DOHH2 (cell line): ENCODE data around the gene KRTAP22-2.

Experiments used
- H3F3A ChIP-seq: fragments of 200-600 bp; sonication (generic), shearing (Covaris generic); 2 replicates; pipeline ENCODE4 v1.6.0; 2016; ENCODE audit warnings: antibody characterized with exemption, mild to moderate bottlenecking; ENCODE audit not compliant: control insufficient read depth, insufficient read depth
- H3K27ac ChIP-seq: fragments of 200-600 bp; sonication (generic); 2 replicates; pipeline ENCODE4 v1.5.1; 2014; ENCODE audit warnings: low read depth, mild to moderate bottlenecking, low read length, moderate library complexity
- H3K27me3 ChIP-seq: fragments of 200-600 bp; sonication (generic); 2 replicates; pipeline ENCODE4 v1.6.1; 2014; ENCODE audit warnings: mild to moderate bottlenecking, low read length, mixed read lengths; ENCODE audit not compliant: control insufficient read depth
- H3K36me3 ChIP-seq: fragments of 200-600 bp; sonication (generic); 2 replicates; pipeline ENCODE4 v1.6.1; 2014; ENCODE audit warnings: mild to moderate bottlenecking, low read length, moderate library complexity, mixed read lengths; ENCODE audit not compliant: control insufficient read depth
- H3K4me1 ChIP-seq: fragments of 200-600 bp; sonication (generic); 2 replicates; pipeline ENCODE4 v1.6.1; 2014; ENCODE audit warnings: mild to moderate bottlenecking, low read length, mixed read lengths; ENCODE audit not compliant: control insufficient read depth
- H3K4me2 ChIP-seq: fragments of 200-600 bp; sonication (generic); 2 replicates; pipeline ENCODE4 v1.6.0; 2014; ENCODE audit warnings: mild to moderate bottlenecking, low read length, moderate library complexity
- H3K4me3 ChIP-seq: fragments of 200-600 bp; sonication (generic); 2 replicates; pipeline ENCODE4 v1.5.1; 2014; ENCODE audit warnings: mild to moderate bottlenecking, low read length, mixed read lengths
- H3K79me2 ChIP-seq: fragments of 200-600 bp; sonication (generic); 2 replicates; pipeline ENCODE4 v1.6.1; 2014; ENCODE audit warnings: mild to moderate bottlenecking, low read length, mixed read lengths; ENCODE audit not compliant: control insufficient read depth
- H3K9me2 ChIP-seq: fragments of 200-600 bp; sonication (generic); replicated peaks from 2 replicates; pipeline ENCODE4 v1.6.1; 2014; ENCODE audit warnings: mild to moderate bottlenecking, low read length, mixed read lengths; ENCODE audit not compliant: control insufficient read depth
- H3K9me3 ChIP-seq: fragments of 200-600 bp; sonication (generic); 2 replicates; pipeline ENCODE4 v1.6.1; 2014; ENCODE audit warnings: antibody characterized with exemption, low read length, mixed read lengths; ENCODE audit not compliant: control insufficient read depth, insufficient read depth
- H4K20me1 ChIP-seq: fragments of 200-600 bp; sonication (generic); 2 replicates; pipeline ENCODE4 v1.6.0; 2014; ENCODE audit warnings: low read depth, mild to moderate bottlenecking, antibody characterized with exemption, low read length, moderate library complexity; ENCODE audit not compliant: control insufficient read depth, insufficient read depth
- EZH2phosphoT487 ChIP-seq: fragments of 200-600 bp; sonication (generic); IDR thresholded peaks from 2 replicates; pipeline ENCODE4 v1.6.1; 2017; ENCODE audit warnings: borderline replicate concordance, mild to moderate bottlenecking, antibody characterized with exemption, low read length, moderate library complexity, mixed read lengths
- TF ChIP-seq, protein P1 (sequence below): fragments of 200-600 bp; sonication (generic); IDR thresholded peaks from one replicate; pipeline ENCODE4 v1.5.1; 2014; ENCODE audit warnings: antibody characterized with exemption, mild to moderate bottlenecking, low read depth, low read length; ENCODE audit not compliant: poor library complexity, severe bottlenecking

KRTAP22-2 gene

DNA sequence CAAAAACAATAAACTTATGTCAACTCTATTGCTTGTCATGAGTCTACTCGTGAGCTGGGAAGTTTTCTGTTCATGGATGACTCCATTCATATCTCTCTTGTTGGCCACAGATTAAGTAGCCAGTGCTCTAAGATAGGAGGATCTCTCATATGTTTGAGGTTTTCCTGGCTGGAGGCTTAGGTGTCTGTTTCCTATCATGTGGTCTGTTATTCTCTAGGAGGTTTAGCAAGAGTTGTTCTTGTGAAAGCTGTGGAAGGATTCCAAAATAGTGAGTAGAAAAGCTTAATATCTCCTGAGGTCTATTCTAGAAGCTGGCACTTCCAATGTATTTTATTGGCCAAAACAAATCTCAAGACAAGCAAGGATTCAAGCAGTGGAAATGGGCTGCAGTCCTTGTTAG lies 39.0 kb upstream of the KRTAP22-2 start:
- H3K9me3 ChIP-seq: peaks cover 2% of the 10 kb centered on the region; the same call in 1 of the 2 replicates

DNA sequence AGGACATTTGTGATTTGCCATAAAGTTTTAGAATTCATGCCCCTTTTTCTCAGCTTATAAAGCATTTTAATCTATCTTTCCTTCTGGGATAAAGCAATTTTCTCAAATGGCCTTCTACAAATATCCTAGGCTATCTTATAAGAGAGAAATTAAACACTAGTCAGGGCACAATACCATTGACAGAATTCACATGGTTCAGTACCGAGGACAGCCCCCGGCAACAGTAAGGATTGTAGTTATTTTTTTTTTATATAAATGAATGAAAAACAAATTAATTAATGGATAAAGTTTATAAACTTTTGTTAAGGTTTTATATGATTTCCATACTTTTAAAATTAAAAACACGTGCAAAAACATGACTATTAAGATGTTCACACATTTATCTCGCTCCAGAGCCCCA lies 37.9 kb upstream of the KRTAP22-2 start:
- no peaks in the 10 kb centered on the region for H3K27me3 ChIP-seq
- no peaks in the 10 kb centered on the region for H3K79me2 ChIP-seq
- H3F3A ChIP-seq: no peaks in the 10 kb centered on the region
- no peak overlapping the region for H3K4me2 ChIP-seq
- no peaks in the 10 kb centered on the region for H3K36me3 ChIP-seq
- H3K4me3 ChIP-seq: no peak overlapping the region
- peaks cover 5% of the 10 kb centered on the region; the same call in 1 of the 2 replicates for H3K9me3 ChIP-seq
- no peak for TF ChIP-seq EZH2phosphoT487
- TF ChIP-seq, protein P1, sequence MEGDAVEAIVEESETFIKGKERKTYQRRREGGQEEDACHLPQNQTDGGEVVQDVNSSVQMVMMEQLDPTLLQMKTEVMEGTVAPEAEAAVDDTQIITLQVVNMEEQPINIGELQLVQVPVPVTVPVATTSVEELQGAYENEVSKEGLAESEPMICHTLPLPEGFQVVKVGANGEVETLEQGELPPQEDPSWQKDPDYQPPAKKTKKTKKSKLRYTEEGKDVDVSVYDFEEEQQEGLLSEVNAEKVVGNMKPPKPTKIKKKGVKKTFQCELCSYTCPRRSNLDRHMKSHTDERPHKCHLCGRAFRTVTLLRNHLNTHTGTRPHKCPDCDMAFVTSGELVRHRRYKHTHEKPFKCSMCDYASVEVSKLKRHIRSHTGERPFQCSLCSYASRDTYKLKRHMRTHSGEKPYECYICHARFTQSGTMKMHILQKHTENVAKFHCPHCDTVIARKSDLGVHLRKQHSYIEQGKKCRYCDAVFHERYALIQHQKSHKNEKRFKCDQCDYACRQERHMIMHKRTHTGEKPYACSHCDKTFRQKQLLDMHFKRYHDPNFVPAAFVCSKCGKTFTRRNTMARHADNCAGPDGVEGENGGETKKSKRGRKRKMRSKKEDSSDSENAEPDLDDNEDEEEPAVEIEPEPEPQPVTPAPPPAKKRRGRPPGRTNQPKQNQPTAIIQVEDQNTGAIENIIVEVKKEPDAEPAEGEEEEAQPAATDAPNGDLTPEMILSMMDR: no peak
- H3K9me2 ChIP-seq: no peaks in the 10 kb centered on the region
- no peaks in the 10 kb centered on the region for H3K4me1 ChIP-seq
- H3K27ac ChIP-seq: no peak overlapping the region
- no peaks in the 10 kb centered on the region for H4K20me1 ChIP-seq

More for the DNA sequence above, 39.0 kb upstream of the KRTAP22-2 start:
- Histone ChIP-seq H3K9me2 (no peaks in the 10 kb centered on the region), H3K27ac (no peak overlapping the region), H3K4me1 (no peaks in the 10 kb centered on the region), H3K4me2 (no peak overlapping the region), H3K79me2 (no peaks in the 10 kb centered on the region), H4K20me1 (no peaks in the 10 kb centered on the region), H3K36me3 (no peaks in the 10 kb centered on the region), H3K4me3 (no peak overlapping the region), H3F3A (no peaks in the 10 kb centered on the region), H3K27me3 (no peaks in the 10 kb centered on the region)
- no peak for TF ChIP-seq EZH2phosphoT487
- TF ChIP-seq, protein P1: no peak

DNA sequence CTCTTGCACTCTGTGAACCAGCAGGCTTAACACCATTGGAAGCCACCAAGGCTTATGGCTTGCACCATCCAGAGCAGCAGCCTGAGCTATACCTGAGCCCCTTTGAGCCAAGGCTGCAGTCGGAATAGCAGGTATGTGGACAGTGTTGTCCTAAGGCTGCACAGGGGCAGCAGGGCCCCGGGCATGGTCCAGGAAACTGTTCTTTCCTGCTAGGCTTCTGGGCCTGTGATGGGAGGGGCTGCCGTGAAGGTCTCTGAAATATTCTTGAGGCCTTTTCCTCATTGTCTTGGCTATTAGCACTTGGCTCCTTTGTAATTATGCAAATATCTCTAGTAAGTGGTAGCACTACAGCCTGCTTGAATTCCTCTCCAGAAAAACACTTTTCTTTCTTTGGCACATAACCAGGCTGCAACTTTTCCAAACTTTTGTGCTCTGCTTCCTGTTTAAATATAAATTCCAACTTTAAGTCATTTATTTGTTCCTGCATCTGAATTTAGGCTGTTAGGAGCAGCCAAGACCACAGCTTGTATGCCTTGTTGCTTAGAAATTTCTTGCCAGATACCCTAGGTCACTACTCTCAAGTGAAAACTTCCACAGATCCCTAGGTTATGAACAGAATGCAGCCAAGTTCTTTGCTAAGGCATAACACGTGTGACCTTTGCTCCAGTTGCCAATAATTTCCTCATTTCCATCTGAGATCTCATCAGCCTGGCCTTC lies 35.4 kb upstream of the KRTAP22-2 start:
- Histone ChIP-seq H3K27me3 (no peaks in the 10 kb centered on the region), H3K36me3 (no peaks in the 10 kb centered on the region), H3K27ac (no peak overlapping the region), H3K79me2 (no peaks in the 10 kb centered on the region), H3K4me1 (no peaks in the 10 kb centered on the region), H3K4me3 (no peak overlapping the region), H3K9me2 (no peaks in the 10 kb centered on the region), H3K4me2 (no peak overlapping the region), H3F3A (no peaks in the 10 kb centered on the region), H3K9me3 (peaks cover 2% of the 10 kb centered on the region; the same call in 1 of the 2 replicates), H4K20me1 (no peaks in the 10 kb centered on the region)
- TF ChIP-seq, protein P1: no peak
- TF ChIP-seq EZH2phosphoT487: no peak
